GM18499 (cell line): ENCODE data around the gene FAM171A2.
"Not testable (repeated sequence)": the region's sequence is repeated elsewhere in the genome, so short reads cannot be mapped to it uniquely, and the experiment has no call there.

Experiments used
- ATAC-seq: cut with Tn5 transposase; IDR thresholded peaks from one replicate; pipeline ENCODE4 v1.9.1; 2021; ENCODE audit warnings: moderate number of reproducible peaks; ENCODE audit not compliant: insufficient read depth, unreplicated experiment

FAM171A2 gene

DNA sequence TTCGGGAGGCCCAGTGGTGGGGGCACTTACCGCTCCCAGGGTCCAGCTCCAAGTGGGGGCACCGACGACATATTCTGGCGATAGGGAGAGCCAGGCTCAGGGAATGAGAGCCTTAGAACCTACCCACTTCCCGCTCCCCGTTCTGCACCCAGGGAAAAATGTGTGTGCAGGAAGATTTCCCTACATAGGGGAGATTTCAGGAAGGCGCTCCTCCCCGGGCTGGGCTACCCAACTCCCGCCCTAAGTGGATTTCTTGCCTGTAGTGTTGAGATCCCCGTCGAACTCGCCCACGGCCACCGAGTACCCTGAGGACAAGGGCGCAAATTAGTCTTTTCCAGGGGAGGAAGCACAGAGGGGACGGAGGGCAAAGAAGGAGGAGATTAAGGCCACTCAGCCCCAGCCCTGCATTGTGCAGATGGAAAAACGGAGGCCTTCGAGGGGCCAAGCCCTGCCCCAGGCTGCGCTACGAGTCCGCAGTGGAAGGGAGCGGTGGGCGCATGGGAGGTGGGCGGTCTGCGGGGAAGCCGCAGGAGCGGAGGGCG is 20.7 kb upstream of the FAM171A2 start:
- ATAC-seq = no peak

DNA sequence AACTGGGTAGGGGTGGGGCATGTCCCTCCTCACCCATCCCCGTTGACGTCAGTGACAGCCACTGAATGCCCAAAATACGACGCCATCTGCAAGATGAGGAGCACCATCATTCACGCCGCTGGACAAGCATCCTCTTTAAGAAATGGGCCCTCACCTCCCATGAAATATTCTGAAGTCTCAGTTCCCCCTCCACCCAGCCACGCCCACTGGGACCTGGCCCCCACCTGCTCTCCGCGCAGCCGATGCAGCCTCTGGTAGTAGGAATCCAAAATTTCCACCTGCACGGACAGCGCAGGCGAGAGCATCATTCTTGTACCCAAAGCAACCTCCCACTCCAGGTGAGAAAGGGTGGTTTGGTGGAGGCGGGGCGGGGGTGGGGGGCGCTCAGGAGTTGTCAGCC is 20.2 kb upstream of the FAM171A2 start:
- ATAC-seq = no peak

DNA sequence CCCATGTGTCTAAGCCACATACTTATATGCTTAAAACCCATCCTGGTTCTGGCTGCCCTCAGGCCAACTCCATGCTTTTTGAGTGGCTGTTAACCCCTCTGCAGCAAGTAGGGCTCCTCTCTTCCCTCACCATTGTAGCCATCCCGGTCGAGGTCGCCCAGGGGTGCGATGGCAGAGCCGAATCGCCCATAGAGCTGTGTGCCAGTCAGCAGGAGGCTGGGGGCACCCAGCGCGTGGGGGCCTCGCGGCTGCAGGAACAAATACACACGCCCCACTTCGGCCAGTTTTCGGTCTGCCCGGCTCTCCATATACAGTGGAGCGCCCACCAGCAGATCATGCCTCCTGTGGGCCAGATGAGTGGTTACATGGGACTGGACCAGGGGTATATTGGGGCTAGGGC is 19.7 kb upstream of the FAM171A2 start:
- ATAC-seq = no peak

DNA sequence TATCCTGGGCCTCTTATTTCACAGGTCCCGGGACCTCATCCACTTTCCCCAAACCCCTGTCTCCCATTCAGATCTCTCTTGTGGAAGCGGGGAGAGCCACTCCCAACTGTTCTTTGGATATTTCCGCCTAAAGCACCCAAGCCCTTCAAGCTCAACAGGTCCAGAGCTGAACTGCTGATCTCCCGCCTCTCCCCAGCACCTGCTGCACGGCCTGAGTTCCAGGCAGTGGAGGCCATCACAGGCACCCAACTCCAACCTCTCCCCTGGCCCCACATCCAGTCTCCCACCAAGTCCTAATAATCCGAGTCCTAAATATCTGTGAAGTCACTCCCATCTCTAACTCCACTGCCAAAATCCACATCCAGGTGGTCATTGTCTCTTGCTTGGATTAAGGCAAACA is 19.3 kb upstream of the FAM171A2 start:
- ATAC-seq = no peak

DNA sequence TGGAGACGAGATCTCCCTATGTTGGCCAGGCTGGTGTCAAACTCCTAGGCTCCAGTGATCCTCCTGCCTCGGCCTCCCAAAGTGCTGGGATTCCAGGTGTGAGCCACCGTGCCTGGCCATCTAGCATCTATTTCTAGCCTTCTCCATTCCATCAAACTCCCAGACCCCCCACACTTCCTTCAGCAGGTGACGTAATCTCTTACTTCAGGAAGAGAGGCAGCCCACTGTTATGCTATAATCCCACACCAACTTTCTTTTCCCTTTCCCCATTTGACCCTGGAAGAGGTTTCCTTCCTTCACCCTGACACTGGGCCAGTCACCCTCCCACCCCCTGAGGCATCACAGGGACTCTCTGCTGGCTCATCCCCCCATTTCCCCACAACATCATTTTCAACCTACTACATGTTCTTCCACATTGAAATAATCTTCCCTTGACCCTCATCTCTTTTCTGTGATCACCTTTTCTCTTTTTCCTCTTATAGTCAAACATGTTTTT is 18.2 kb upstream of the FAM171A2 start:
- ATAC-seq = no peak

DNA sequence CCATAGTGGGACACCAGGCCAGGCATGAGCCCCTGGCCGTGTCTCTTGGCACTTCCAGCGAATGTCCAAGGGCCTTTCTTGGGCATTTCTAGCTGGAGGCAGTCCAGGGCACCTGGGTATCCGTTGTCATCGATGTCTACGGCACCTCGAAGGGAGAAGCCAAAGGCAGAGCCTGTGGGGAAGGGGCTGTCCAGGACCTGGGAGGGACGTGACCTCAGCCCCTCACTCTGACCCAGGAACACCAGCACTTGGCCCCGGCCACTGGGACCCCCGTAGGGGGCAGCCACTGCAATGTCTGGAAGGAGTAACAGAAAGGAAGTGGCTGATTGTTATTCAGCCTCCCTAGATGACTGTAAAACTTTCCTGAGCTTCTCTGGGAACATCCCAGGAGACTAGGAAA is 17.1 kb upstream of the FAM171A2 start:
- no peak for ATAC-seq

DNA sequence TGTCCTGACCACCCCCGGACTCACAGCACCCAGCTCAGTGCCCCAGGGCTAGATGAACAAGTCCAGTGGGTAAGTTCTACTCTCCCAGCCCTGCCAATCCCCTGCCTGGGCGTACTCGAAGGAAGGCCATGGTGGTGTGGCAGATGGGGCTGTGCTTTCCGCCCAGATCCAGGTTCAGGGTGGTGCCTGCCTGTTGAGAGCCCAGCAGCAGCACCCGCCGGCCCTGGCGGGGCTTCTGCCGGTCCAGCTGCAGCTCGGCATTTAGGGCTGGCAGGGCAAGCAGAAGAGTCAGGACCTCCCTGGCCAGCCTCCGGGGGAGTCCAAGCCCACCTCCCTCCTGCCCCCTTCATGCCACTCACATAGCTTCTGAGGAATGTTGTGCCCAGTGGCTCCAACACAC is 16.2 kb upstream of the FAM171A2 start:
- no peak for ATAC-seq

DNA sequence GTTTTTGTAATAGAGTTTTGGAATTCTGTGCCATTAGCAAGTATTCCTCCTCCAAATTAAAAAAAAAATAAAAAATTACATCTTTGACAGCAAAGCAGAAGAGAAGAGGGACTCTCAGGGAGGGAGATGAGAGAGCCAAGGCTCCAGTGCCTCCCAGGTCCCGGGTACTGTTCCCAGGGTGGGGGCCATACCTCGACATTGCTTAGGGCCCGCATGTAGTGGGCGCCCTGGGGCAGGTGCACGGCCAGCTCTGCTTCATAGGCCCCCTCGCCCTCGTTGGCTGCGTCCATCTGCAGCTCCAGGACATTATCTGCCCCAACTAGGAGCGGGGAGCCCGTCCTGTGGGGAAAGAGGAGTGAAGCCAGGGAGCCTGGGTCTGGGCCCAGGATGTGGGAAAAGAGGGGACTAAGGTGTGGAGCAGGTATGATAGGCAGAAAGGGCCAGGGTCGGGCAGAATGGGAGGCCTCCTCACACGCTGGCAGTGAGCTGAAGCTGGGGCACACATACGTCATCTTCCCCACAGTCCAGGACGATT is 14.6 kb upstream of the FAM171A2 start:
- ATAC-seq = no peak

DNA sequence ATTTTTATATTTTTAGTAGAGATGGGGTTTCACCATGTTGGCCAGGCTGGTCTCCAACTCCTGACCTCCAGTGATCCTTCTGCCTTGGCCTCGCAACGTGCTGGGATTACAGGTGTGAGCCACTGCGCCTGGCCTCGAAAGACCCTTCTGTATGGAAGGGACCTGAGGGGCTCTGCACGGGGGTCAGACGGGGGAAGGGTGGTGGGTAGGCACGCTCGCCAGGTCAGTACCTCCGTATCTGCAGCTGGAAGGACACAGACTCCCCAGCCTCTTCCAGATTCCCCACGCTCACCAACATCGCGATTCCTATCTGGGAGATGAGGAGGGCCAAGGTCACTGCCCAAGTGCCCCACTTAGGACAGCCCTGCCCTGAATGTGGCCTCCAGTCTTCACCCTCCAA is 13.1 kb upstream of the FAM171A2 start:
- no peak for ATAC-seq

DNA sequence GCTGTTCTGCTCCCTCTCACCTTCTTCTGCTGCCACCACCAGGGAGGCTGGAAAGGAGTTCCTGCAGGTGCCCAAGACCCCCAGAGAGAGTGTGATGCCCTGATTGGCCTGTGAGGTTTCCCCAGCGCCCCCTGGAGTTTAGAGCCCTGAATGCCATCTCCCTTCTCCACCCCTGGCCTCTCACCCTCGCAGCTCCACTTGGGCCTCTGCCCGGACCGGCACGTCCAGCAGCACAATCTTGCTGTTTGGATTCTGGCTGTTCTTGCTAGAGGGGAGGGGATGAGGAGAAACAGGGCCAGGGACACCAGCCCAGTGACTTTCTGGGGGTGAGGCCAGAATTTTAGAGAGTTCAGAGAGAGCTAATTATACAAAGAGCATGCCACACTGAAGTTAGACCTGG is 12.5 kb upstream of the FAM171A2 start:
- no peak for ATAC-seq

DNA sequence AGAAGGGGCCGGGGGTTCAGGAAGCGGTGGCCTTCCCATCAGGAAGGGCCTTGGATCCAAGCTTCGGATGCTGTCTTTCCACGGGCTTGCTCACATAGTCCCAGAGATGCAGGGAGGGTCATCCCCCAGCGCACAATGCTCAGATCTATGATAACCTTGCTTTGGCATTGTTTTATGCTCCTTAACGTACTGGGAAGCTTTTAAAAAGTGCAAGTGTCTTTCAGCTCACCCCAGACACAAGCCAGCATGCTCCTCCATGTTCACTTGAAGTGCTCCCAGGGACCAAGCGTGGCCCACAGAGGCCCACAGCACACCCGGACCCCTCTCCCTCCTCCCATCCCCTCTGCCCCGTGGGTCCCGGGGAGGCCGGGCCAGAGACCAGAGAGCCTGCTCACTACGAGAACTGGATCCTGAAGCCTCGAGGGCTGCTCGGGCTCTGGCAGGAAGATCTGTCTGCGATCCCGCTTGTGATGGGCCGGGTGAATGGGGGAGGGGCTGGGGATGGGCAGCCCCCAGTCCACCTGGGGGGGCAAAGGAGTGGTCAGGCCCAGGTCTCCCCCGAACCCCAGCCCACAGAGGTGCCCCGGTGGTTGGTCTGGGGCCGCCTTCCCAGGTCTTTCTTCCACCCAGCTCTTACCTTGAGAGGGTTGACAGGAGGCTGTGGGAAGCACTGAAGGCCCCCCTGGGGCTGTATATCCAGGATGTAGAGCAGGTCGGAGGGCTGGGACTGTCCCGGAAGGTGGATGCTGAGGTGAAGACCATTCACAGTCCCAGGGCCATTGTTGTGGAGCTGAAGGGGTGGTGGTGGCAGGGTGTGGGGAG is 11.8 kb upstream of the FAM171A2 start:
- no peak for ATAC-seq

DNA sequence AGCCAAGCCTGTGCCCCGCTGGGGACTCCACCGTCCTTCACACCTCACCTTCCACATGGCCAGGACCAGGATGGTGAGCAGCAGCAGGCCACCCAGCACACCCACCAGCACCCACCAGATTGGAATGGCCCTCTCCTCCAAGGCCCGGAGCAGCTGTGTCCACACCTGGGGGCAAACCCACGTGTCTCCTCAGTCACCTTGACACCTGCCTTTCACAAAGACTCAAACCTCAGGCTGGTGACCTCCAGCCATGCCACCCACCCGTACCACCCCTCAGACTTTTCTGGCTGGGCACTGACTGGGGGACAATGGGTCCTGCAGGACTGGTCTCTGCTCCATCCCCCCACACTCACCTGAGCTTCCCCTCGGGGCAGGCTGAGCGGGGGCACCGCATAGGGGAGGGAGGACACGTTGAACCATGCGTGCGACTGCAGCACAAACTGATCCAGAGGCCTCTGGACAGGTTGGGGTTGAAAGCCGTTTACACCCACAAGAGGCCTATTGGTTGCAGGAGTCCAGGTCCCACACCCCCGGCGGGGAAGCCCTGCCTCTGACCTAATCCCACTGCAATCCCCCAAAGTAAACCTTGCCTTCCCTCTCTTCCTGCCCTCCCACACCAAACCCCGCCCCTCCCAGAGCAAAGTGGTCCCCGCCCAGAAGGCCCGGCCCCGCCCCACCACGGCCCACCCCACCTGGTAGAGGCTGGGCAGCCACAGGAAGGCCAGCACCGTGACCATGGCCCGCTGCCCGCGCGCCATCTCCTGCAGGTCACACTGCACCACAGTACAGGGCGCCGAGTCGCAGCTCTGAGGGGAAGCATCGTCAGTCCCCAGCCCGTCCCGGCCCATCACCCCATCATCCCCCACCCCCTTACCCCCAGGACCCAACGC is 10.9 kb upstream of the FAM171A2 start:
- no peak for ATAC-seq

DNA sequence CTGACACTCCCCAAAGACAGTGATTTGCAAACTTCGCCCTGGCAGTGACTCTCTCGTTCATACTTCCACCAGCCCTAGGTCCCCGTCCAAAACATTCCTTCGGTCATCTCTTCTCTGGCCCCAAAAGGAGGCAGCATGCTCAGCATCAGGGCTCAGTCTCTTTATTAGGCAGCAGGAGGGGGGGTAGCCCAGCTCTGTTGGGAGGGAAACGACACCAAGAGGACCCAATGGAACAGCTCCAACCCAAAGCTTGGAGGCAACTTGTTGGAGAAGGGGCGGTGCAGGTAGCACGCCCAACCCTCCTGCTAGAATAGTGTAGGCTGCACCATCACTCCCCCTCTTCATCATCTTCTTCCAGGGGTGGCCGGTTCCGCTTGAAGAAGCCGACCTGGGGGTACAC is 8.4 kb upstream of the FAM171A2 start:
- no peak for ATAC-seq

DNA sequence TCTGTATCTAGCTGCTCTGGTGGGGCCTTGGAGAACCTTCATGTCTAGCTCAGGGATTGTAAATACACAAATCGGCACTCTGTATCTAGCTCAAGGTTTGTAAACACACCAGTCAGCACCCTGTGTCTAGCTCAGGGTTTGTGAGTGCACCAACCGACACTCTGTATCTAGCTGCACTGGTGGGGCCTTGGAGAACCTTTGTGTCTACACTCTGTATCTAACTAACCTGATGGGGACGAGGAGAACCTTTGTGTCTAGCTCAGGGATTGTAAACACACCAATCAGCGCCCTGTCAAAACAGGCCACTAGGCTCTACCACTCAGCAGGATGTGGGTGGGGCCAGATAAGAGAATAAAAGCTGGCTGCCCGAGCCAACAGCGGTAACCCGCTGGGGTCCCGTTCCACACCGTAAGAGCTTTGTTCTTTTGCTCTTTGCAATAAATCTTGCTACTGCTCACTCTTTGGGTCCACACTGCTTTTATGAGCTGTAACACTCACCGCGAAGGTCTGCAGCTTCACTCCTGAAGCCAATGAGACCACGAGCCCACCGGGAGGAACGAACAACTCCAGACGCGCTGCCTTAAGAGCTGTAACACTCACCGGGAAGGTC is 5.9 kb upstream of the FAM171A2 start:
- not testable (repeated sequence) for ATAC-seq

DNA sequence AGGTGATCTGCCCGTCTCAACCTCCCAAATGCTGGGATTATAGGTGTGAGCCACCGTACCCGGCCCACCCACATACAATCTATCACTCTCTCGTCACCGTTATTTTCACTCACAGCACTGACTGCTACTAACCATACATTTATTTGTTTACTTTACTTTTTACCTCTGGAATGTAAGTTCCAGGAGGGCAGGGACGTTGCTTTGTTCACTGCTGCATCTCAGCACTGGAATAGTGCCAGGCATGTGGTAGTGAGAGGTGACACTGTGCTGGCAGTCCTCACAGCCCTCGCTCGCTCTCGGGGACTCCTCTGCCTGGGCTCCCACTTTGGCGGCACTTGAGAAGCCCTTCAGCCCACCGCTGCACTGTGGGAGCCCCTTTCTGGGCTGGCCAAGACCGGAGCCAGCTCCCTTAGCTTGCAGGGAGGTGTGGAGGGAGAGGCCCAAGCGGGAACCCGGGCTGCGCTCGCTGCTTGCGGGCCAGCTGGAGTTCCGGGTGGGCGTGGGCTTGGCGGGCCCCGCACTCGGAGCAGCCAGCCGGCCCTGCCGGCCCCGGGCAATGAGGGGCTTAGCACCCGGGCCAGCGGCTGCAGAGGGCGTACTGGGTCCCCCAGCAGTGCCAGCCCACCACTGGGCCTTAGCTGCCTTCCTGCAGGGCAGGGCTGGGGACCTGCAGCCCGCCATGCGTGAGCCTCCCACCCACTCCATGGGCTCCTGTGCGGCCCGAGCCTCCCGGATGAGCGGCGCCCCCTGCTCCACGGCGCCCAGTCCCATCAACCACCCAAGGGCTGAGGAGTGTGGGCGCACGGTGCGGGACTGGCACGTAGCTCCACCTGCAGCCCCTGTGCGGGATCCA is 5.0 kb upstream of the FAM171A2 start:
- not testable (repeated sequence) for ATAC-seq

DNA sequence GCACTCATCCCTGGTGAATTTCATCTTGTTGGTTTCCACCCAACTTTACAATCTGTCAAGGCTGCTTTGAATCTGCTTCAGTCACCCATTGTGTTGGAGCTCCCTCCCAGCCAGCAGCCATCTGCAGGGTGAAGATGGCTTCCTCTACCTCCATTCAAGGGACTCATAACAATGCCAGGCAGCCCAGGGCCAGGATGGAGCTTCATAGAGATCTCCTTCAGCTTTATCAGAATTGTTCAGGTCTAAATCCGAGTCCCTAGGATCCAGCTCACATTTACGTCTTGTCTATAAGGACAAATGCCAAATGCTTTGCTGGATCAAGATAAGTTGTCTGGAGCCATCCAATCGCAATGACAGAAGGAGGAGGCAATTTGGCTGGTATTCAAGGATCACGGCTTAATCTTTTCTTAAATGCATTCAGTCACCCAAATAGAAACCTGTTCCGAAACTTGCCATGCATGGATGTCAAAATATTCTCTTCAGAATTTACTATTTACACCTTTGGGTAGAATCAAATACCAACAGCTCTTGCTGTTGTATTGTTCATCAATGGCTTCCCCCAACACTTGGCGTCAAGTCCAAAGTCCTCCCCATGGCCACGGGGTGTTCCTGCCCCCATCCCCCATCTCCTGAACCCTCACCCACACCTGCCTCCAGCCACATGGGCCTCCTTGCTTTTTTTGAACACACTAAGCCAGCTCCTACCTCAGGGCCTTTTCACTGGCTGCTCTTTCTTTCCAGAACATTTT is 3.8 kb upstream of the FAM171A2 start:
- ATAC-seq = no peak

DNA sequence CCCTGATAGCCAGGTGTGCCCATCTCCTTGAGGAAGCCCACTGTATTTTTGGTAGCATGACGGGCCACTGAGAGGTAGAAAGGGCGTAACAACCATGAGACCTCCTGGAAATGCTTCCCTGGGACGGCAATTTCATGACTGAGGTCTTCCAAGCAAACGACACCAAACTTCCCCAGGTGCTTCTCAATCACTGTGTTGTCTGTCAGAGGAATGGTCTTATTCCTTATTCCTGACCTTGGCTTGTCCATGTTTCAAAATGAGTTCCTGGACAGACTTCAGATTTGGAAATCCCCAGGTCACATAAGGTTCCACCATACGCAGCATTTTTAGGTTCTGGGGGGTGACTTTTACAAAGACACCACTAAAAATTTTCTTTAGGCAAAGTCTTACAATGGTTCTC is 1.4 kb upstream of the FAM171A2 start:
- ATAC-seq = not testable (repeated sequence)

DNA sequence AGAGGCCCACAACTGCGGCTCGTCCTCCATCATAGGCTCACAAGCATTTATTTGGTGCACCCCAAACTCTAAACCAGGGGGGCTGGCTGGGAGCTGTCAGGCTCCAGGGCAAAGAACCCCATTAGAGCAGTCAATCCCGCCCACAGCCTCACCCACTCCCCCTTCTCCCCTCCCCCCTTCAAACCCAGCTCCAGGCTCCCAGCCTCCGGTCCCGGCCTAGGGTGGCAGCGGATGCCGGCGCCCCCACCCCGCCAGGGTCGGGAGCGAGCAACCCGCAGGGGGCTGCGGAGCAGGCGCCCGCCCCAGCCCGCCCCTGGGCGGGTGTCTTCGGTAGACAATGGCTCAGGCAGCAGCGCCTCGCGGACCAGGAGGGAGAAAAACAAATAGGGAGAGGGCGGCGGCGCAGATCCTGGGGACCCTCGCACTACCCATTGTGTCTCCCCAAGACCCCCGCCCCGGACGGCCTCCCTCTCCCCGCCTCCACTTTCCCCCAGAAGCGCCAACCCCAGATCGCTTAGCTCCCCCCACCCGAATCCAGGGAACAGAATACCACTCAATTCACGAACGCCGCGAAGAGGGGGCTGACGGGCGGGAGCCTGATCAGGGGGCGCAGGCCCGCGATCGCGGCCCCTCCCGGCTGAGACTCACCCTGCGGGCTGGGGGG is 572 bp downstream of the FAM171A2 start:
- ATAC-seq = no peak
